H1 (cell line): ENCODE results near the gene KRTAP4-1. TPM values are rescaled to one million over a fixed set of nuclear protein-coding genes. Genes with fewer than 3 reads are reported as not detected.

ENCODE experiments used
- KDM1A ChIP-seq: fragments of 200-600, 300-600 bp; sonication (generic); IDR thresholded peaks from 2 replicates; pipeline ENCODE4 v1.7.1; 2016; ENCODE audit warnings: mild to moderate bottlenecking, low read length, borderline replicate concordance
- polyA plus RNA-seq, 7 experiments: library from polyadenylated mRNA; depleted of rRNA in 3 of 7; stranded (reverse) in 5 of 7; unstranded in 2 of 7; fragments of >200 nt in 5 of 7; fragments of 200-250 nt in 2 of 7; gene quantifications; 1 replicate in 5 of 7; 2 replicates in 1 of 7; 4 replicates in 1 of 7; pipeline versions ENCODE4 v1.2.1 to v1.2.3, GENCODE V29; 2011 to 2013; ENCODE audit warnings: missing spikeins in 2 of 7, mixed read lengths in 2 of 7
- total RNA-seq: library from RNA; stranded (reverse); fragmentation: NEBNext Ultra II Directional; extraction: Animal tissue kit (Norgen Biotek cat#: 25700); gene quantifications from 2 replicates; pipeline ENCODE4 v1.2.1, GENCODE V29; 2021
- TF ChIP-seq, protein P1 (sequence below): fragments of 300-600 bp; sonication (generic); IDR thresholded peaks from 2 replicates; pipeline ENCODE4 v1.7.1; 2012; ENCODE audit warnings: low read length, moderate library complexity, mild to moderate bottlenecking, inconsistent platforms; ENCODE audit not compliant: insufficient replicate concordance

The KRTAP4-1 gene
- total and polyA plus RNA-seq, 2 of the 8 experiments (the other 6 are each of a cell fraction or from before 2014, with no cell fraction given), result not detected

GRCh38 chr17:41184480-41184961 is at the start of gene KRTAP4-1 (continued):
- TF ChIP-seq, protein P1, sequence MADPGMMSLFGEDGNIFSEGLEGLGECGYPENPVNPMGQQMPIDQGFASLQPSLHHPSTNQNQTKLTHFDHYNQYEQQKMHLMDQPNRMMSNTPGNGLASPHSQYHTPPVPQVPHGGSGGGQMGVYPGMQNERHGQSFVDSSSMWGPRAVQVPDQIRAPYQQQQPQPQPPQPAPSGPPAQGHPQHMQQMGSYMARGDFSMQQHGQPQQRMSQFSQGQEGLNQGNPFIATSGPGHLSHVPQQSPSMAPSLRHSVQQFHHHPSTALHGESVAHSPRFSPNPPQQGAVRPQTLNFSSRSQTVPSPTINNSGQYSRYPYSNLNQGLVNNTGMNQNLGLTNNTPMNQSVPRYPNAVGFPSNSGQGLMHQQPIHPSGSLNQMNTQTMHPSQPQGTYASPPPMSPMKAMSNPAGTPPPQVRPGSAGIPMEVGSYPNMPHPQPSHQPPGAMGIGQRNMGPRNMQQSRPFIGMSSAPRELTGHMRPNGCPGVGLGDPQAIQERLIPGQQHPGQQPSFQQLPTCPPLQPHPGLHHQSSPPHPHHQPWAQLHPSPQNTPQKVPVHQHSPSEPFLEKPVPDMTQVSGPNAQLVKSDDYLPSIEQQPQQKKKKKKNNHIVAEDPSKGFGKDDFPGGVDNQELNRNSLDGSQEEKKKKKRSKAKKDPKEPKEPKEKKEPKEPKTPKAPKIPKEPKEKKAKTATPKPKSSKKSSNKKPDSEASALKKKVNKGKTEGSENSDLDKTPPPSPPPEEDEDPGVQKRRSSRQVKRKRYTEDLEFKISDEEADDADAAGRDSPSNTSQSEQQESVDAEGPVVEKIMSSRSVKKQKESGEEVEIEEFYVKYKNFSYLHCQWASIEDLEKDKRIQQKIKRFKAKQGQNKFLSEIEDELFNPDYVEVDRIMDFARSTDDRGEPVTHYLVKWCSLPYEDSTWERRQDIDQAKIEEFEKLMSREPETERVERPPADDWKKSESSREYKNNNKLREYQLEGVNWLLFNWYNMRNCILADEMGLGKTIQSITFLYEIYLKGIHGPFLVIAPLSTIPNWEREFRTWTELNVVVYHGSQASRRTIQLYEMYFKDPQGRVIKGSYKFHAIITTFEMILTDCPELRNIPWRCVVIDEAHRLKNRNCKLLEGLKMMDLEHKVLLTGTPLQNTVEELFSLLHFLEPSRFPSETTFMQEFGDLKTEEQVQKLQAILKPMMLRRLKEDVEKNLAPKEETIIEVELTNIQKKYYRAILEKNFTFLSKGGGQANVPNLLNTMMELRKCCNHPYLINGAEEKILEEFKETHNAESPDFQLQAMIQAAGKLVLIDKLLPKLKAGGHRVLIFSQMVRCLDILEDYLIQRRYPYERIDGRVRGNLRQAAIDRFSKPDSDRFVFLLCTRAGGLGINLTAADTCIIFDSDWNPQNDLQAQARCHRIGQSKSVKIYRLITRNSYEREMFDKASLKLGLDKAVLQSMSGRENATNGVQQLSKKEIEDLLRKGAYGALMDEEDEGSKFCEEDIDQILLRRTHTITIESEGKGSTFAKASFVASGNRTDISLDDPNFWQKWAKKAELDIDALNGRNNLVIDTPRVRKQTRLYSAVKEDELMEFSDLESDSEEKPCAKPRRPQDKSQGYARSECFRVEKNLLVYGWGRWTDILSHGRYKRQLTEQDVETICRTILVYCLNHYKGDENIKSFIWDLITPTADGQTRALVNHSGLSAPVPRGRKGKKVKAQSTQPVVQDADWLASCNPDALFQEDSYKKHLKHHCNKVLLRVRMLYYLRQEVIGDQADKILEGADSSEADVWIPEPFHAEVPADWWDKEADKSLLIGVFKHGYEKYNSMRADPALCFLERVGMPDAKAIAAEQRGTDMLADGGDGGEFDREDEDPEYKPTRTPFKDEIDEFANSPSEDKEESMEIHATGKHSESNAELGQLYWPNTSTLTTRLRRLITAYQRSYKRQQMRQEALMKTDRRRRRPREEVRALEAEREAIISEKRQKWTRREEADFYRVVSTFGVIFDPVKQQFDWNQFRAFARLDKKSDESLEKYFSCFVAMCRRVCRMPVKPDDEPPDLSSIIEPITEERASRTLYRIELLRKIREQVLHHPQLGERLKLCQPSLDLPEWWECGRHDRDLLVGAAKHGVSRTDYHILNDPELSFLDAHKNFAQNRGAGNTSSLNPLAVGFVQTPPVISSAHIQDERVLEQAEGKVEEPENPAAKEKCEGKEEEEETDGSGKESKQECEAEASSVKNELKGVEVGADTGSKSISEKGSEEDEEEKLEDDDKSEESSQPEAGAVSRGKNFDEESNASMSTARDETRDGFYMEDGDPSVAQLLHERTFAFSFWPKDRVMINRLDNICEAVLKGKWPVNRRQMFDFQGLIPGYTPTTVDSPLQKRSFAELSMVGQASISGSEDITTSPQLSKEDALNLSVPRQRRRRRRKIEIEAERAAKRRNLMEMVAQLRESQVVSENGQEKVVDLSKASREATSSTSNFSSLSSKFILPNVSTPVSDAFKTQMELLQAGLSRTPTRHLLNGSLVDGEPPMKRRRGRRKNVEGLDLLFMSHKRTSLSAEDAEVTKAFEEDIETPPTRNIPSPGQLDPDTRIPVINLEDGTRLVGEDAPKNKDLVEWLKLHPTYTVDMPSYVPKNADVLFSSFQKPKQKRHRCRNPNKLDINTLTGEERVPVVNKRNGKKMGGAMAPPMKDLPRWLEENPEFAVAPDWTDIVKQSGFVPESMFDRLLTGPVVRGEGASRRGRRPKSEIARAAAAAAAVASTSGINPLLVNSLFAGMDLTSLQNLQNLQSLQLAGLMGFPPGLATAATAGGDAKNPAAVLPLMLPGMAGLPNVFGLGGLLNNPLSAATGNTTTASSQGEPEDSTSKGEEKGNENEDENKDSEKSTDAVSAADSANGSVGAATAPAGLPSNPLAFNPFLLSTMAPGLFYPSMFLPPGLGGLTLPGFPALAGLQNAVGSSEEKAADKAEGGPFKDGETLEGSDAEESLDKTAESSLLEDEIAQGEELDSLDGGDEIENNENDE, result no peak
- TF ChIP-seq KDM1A, result no peak
- TF ChIP-seq, all 59 proteins: peak for 0
